ENCODE data around the gene CCDC190.

CCDC190 gene

DNA sequence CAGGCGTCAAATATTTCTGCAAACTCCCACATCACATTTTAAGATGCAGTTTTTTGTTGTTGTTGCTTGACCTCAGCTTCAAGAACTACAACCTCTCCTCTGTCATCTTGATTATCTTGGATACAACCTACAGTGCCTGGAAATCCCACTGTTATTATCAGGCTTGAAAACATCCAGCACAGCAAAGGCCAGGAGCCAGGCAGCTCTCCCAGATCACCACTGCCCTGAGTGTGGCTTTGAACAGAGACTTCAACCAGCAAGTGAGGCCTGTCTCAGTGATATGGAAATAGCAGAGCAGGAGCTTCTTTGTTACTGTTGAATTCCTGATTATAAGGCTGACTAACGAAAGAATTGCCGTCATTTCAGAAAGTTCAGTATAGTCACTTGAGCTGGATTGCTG lies 28.5 kb downstream of the CCDC190 start:
- TF ChIP-seq, protein P1, sequence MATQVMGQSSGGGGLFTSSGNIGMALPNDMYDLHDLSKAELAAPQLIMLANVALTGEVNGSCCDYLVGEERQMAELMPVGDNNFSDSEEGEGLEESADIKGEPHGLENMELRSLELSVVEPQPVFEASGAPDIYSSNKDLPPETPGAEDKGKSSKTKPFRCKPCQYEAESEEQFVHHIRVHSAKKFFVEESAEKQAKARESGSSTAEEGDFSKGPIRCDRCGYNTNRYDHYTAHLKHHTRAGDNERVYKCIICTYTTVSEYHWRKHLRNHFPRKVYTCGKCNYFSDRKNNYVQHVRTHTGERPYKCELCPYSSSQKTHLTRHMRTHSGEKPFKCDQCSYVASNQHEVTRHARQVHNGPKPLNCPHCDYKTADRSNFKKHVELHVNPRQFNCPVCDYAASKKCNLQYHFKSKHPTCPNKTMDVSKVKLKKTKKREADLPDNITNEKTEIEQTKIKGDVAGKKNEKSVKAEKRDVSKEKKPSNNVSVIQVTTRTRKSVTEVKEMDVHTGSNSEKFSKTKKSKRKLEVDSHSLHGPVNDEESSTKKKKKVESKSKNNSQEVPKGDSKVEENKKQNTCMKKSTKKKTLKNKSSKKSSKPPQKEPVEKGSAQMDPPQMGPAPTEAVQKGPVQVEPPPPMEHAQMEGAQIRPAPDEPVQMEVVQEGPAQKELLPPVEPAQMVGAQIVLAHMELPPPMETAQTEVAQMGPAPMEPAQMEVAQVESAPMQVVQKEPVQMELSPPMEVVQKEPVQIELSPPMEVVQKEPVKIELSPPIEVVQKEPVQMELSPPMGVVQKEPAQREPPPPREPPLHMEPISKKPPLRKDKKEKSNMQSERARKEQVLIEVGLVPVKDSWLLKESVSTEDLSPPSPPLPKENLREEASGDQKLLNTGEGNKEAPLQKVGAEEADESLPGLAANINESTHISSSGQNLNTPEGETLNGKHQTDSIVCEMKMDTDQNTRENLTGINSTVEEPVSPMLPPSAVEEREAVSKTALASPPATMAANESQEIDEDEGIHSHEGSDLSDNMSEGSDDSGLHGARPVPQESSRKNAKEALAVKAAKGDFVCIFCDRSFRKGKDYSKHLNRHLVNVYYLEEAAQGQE (IDR thresholded peaks at IDR 0.05; ENCODE audit: low read depth), result no peak
- no peak for TF ChIP-seq EGR1 (IDR thresholded peaks at IDR 0.05)
- TF ChIP-seq, protein P2, sequence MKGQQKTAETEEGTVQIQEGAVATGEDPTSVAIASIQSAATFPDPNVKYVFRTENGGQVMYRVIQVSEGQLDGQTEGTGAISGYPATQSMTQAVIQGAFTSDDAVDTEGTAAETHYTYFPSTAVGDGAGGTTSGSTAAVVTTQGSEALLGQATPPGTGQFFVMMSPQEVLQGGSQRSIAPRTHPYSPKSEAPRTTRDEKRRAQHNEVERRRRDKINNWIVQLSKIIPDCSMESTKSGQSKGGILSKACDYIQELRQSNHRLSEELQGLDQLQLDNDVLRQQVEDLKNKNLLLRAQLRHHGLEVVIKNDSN (IDR thresholded peaks at IDR 0.05), result no peak
- TF ChIP-seq, protein P3, sequence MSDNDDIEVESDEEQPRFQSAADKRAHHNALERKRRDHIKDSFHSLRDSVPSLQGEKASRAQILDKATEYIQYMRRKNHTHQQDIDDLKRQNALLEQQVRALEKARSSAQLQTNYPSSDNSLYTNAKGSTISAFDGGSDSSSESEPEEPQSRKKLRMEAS (IDR thresholded peaks at IDR 0.05), result no peak
- no peak for TF ChIP-seq FOXM1 (IDR thresholded peaks at IDR 0.05; ENCODE audit: borderline replicate concordance, low read depth)
- TF ChIP-seq TAF1 (IDR thresholded peaks at IDR 0.05; ENCODE audit: low read depth), result no peak
- no peak for TF ChIP-seq RAD21 (IDR thresholded peaks at IDR 0.05; ENCODE audit: low read depth)
- TF ChIP-seq EP300 (IDR thresholded peaks at IDR 0.05; ENCODE audit: borderline replicate concordance), result no peak
- no peak for TF ChIP-seq TEAD4 (IDR thresholded peaks at IDR 0.05)
- no peak for TF ChIP-seq NFIC (IDR thresholded peaks at IDR 0.05)
- TF ChIP-seq TCF12 (IDR thresholded peaks at IDR 0.05; ENCODE audit: low read depth), result no peak
- no peak for TF ChIP-seq YY1 (IDR thresholded peaks at IDR 0.05; ENCODE audit: low read depth)
- no peak for TF ChIP-seq CREB1 (IDR thresholded peaks at IDR 0.05; ENCODE audit: low read depth)

DNA sequence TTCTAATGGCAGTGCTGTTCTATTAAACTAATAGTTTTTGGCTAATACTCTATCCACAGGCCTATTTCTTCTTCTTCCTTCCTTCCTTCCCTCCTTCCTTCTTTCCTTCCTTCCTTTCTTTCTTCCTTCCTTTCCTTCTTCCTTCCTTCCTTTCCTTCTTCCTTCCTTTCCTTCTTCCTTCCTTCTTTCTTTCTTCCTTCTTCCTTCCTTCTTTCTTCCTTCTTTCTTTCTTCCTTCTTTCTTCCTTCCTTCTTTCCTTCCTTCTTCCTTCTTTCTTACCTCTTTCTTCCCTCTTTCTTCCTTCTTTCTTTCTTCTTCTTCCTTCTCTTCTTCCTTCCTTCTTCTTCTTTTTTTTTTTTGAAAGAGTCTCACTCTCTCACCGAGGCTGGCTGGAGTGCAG lies 31.7 kb downstream of the CCDC190 start:
- TF ChIP-seq, protein P3 (IDR thresholded peaks at IDR 0.05), result no peak
- TF ChIP-seq EP300 (IDR thresholded peaks at IDR 0.05; ENCODE audit: borderline replicate concordance) (no peak), YY1 (IDR thresholded peaks at IDR 0.05; ENCODE audit: low read depth) (no peak), FOXM1 (IDR thresholded peaks at IDR 0.05; ENCODE audit: borderline replicate concordance, low read depth) (no peak), ZBTB7A (IDR thresholded peaks at IDR 0.05; ENCODE audit: low read depth) (no peak), TAF1 (IDR thresholded peaks at IDR 0.05; ENCODE audit: low read depth) (no peak), TEAD4 (IDR thresholded peaks at IDR 0.05) (no peak), EGR1 (IDR thresholded peaks at IDR 0.05) (no peak), NFIC (IDR thresholded peaks at IDR 0.05) (no peak), CREB1 (IDR thresholded peaks at IDR 0.05; ENCODE audit: low read depth) (no peak), RAD21 (IDR thresholded peaks at IDR 0.05; ENCODE audit: low read depth) (no peak)

DNA sequence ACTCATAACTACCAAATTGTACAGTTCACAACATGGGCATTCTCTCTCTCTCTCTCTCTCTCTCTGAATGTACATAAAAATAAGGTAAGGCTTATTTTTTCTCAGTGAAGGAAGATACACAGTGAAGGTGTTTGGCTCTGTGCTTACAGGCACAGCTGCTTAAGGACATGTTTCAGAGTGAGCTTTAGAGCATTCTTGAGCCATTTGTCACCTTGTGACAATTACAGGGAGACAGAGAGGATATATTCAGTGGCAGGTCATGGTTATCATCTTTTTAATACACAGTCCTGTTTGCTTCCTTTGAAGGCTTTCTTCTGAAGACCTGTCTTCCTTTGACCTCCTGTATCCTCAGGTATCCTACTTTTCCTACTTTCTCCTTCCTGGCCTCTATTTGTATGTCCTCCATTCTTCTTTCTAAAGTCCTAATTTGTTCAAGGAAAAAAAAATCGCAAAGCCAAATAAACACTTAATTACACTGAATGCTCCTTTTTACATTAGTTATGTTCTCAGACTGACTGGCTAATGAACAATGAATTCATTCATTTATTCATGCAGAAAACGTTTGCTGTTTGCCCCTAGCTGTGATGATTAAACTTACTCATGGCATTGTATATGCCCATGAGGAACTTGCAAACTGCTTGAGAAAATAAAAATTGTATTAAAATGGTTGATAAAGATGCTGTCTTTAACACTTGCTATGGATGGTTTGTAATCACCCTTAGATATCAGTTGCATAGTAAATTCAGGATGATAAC lies 37.0 kb downstream of the CCDC190 start:
- TF ChIP-seq RAD21 (IDR thresholded peaks at IDR 0.05; ENCODE audit: low read depth), result no peak
- TF ChIP-seq TAF1 (IDR thresholded peaks at IDR 0.05; ENCODE audit: low read depth), result no peak
- no peak for TF ChIP-seq TEAD4 (IDR thresholded peaks at IDR 0.05)
- TF ChIP-seq CREB1 (IDR thresholded peaks at IDR 0.05; ENCODE audit: low read depth), result no peak
- no peak for TF ChIP-seq EP300 (IDR thresholded peaks at IDR 0.05; ENCODE audit: borderline replicate concordance)
- TF ChIP-seq CEBPB (IDR thresholded peaks at IDR 0.05), result no peak
- TF ChIP-seq, protein P1 (IDR thresholded peaks at IDR 0.05; ENCODE audit: low read depth), result no peak
- TF ChIP-seq, protein P3 (IDR thresholded peaks at IDR 0.05), result no peak
- no peak for TF ChIP-seq TCF12 (IDR thresholded peaks at IDR 0.05; ENCODE audit: low read depth)
- TF ChIP-seq NFIC (IDR thresholded peaks at IDR 0.05), result no peak
- TF ChIP-seq, protein P2 (IDR thresholded peaks at IDR 0.05), result no peak
- no peak for TF ChIP-seq ZBTB7A (IDR thresholded peaks at IDR 0.05; ENCODE audit: low read depth)

DNA sequence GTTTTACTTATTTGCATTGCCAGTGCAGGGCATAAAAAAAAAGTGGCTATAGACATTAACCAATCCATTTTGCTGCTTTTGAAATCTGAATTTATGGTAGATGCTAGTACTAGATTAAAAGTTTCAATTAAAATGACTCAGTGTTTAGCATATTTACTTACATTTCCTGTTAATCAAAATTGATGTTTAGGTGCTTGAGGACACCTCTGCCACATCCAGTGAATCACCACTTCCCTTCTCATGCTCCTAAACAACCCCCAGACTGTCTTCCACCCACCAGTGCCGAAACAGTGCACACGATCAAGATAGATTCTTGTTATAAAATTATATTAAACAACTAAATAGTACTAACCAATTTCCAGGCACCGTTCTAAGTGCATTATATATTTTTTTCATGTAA lies 37.7 kb downstream of the CCDC190 start:
- TF ChIP-seq RAD21 (IDR thresholded peaks at IDR 0.05; ENCODE audit: low read depth), result no peak

DNA sequence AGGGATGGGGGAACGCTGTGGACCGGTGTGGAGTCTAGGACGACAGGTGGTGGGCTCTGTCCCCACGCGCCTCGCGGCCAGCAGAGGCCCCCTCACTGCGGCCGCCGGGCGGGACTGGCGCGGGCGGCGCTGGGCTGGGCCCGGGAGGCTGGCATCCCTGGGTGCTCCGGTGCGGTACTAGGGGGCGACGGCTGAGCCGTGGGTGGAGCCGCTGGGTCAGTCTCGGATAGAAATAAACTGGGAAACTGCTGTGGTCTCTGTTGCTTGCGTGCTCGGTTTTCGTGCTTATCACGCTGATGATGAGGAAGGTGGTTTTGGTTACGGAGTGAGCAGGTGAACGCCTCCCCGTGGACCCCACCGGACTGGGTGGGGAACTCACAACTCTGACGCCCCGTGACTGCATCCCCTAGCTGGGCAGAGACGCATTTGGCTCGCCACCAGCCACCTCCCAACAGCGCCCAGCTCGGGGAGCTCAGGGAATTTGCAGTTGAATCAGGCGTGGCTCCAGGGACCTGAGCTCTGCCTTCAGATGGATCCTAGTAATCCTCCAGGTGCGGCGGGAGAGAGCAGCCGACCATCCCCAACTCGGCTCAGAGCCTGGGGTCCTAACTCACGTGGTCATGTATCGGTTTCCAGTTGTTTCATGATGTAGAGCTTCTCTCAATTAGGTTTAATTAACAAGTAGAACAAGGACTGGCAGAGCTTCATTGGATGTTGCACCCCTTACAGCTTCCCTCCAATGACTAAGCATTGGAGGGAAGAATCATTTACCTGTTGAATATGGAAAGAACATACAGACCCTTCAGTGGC lies 38.4 kb downstream of the CCDC190 start:
- TF ChIP-seq CREB1 (IDR thresholded peaks at IDR 0.05; ENCODE audit: low read depth), result no peak
- TF ChIP-seq RAD21 (IDR thresholded peaks at IDR 0.05; ENCODE audit: low read depth), result no peak
- 0 out of 2 replicates have a peak, but pooled peaks have one; percentile 24 for TF ChIP-seq EGR1 (IDR thresholded peaks at IDR 0.05)
- TF ChIP-seq EP300 (IDR thresholded peaks at IDR 0.05; ENCODE audit: borderline replicate concordance), result no peak
- 0 out of 2 replicates have a peak, but pooled peaks have one; percentile 19 for TF ChIP-seq ZBTB7A (IDR thresholded peaks at IDR 0.05; ENCODE audit: low read depth)
- TF ChIP-seq NFIC (IDR thresholded peaks at IDR 0.05), result no peak; the same call in 1 of the 2 replicates
- TF ChIP-seq, protein P2 (IDR thresholded peaks at IDR 0.05), result no peak
- no peak for TF ChIP-seq FOXM1 (IDR thresholded peaks at IDR 0.05; ENCODE audit: borderline replicate concordance, low read depth)
- no peak for TF ChIP-seq TEAD4 (IDR thresholded peaks at IDR 0.05)
- no peak; the same call in 1 of the 2 replicates for TF ChIP-seq TCF12 (IDR thresholded peaks at IDR 0.05; ENCODE audit: low read depth)
- TF ChIP-seq TAF1 (IDR thresholded peaks at IDR 0.05; ENCODE audit: low read depth), result no peak
- TF ChIP-seq, protein P1 (IDR thresholded peaks at IDR 0.05; ENCODE audit: low read depth), result no peak
- TF ChIP-seq CEBPB (IDR thresholded peaks at IDR 0.05), result no peak
- TF ChIP-seq YY1 (IDR thresholded peaks at IDR 0.05; ENCODE audit: low read depth), result no peak
- TF ChIP-seq, protein P3 (IDR thresholded peaks at IDR 0.05), result 0 out of 2 replicates have a peak, but pooled peaks have one; percentile 10
